HCT116 (cell line): Measurements from ENCODE around the gene NPEPL1. TPM values are rescaled to one million over a fixed set of nuclear protein-coding genes. Genes with fewer than 3 reads are reported as not detected.

Source experiments
- ATAC-seq: fragments of 200-7000 bp; cut with Tn5 transposase; 2 replicates; pipeline ENCODE4 v1.9.1; 2020; ENCODE audit warnings: mild to moderate bottlenecking, moderate library complexity
- BruUV-seq: library from RNA; stranded (reverse); fragments of 400-500 nt; replicated peaks from 2 replicates; lab custom pipeline; 2021; lab: Mats Ljungman, UMichigan
- CTCF ChIA-PET: fragments of 300-600 bp; sonication (Branson Sonifier 250); formaldehyde crosslinking; loops from one replicate; lab custom pipeline; 2021; ENCODE audit warnings: antibody characterized with exemption; lab: Charles Lee
- POLR2A ChIA-PET: fragments of 300-600, 350-600 bp; sonication (Branson Sonifier 250); formaldehyde crosslinking; loops from one replicate; lab custom pipeline; 2021; ENCODE audit warnings: antibody characterized with exemption; lab: Charles Lee
- RAD21 ChIA-PET, 2 experiments: fragments of 300-600 bp; sonication (Branson Sonifier 250); formaldehyde crosslinking; loops; one replicate each; lab custom pipeline; 2023; ENCODE audit warnings: low total read pairs in 2 of 2; ENCODE audit not compliant: uncharacterized antibody in 2 of 2, unreplicated experiment in 2 of 2, low non-redundant PET in 1 of 2; lab: Charles Lee
- DNase-seq: peaks from one replicate; pipeline ENCODE4 v3.0.0-alpha.2; 2010; ENCODE audit warnings: low read depth, low spot score
- H2AFZ ChIP-seq: fragments of 200-600 bp; shearing (Covaris generic), sonication (generic); 2 replicates; pipeline ENCODE4 v1.6.1; 2017; ENCODE audit warnings: low read depth, mixed run types, mixed read lengths, antibody characterized with exemption, low read length; ENCODE audit not compliant: poor library complexity, severe bottlenecking
- H3K27ac ChIP-seq: 2 replicates; pipeline ENCODE4 v1.5.1; 2012; ENCODE audit warnings: low read depth, low read length
- H3K27me3 ChIP-seq: fragments of 200-600 bp; sonication (generic); 2 replicates; pipeline ENCODE4 v1.6.1; 2016; ENCODE audit warnings: mixed run types, low read length, mixed read lengths; ENCODE audit not compliant: insufficient read depth
- H3K36me3 ChIP-seq, 2 experiments: fragments of 200-500 bp in 1 of 2; fragments of 200-600 bp in 1 of 2; sonication (Bioruptor generic) in 1 of 2; sonication (generic) in 1 of 2; 2 replicates each; pipeline versions ENCODE4 v1.5.1 to v1.6.1; 2014 to 2016; ENCODE audit warnings: low read length in 2 of 2, inconsistent platforms in 1 of 2, mixed read lengths in 1 of 2, mixed run types in 1 of 2; ENCODE audit not compliant: insufficient read depth in 2 of 2, control insufficient read depth in 1 of 2
- H3K4me1 ChIP-seq, 2 experiments: fragments of 200-600 bp in 1 of 2; sonication (generic) in 1 of 2; 2 replicates each; pipeline versions ENCODE4 v1.5.1 to v1.6.1; 2012 to 2017; ENCODE audit warnings: low read length in 2 of 2, inconsistent platforms in 1 of 2, mild to moderate bottlenecking in 1 of 2, mixed read lengths in 1 of 2, mixed run types in 1 of 2, moderate library complexity in 1 of 2; ENCODE audit not compliant: insufficient read depth in 2 of 2, control insufficient read depth in 1 of 2
- H3K4me2 ChIP-seq: fragments of 200-600 bp; sonication (generic); 2 replicates; pipeline ENCODE4 v1.6.1; 2017; ENCODE audit warnings: mixed run types, low read length, mixed read lengths
- H3K4me3 ChIP-seq, 2 experiments: fragments of 200-600 bp in 1 of 2; sonication (generic) in 1 of 2; replicated peaks in 1 of 2; 2 replicates each; pipeline ENCODE4 v1.5.1; 2011 to 2016; ENCODE audit warnings: low read length in 2 of 2, control low read depth in 1 of 2, low read depth in 1 of 2, mild to moderate bottlenecking in 1 of 2, mixed read lengths in 1 of 2, mixed run types in 1 of 2
- H3K79me2 ChIP-seq: fragments of 200-600 bp; sonication (generic); 2 replicates; pipeline ENCODE4 v1.6.1; 2017; ENCODE audit warnings: mild to moderate bottlenecking, mixed run types, low read length, moderate library complexity, mixed read lengths; ENCODE audit not compliant: insufficient read depth
- H3K9ac ChIP-seq: fragments of 200-600 bp; sonication (generic); 2 replicates; pipeline ENCODE4 v1.6.1; 2016; ENCODE audit warnings: low read length, mixed read lengths
- H3K9me2 ChIP-seq: fragments of 200-600 bp; sonication (generic), shearing (Covaris generic); 2 replicates; pipeline ENCODE4 v1.6.1; 2017; ENCODE audit warnings: mixed run types, mild to moderate bottlenecking, moderate library complexity; ENCODE audit not compliant: insufficient read depth
- H3K9me3 ChIP-seq, 2 experiments: fragments of 200-500 bp in 1 of 2; fragments of 200-600 bp in 1 of 2; sonication (Bioruptor generic) in 1 of 2; sonication (generic) in 1 of 2; 2 replicates each; pipeline ENCODE4 v1.6.1; 2014 to 2017; ENCODE audit warnings: low read length in 2 of 2, mixed read lengths in 2 of 2, inconsistent platforms in 1 of 2, low read depth in 1 of 2, mild to moderate bottlenecking in 1 of 2, mixed run types in 1 of 2, moderate library complexity in 1 of 2; ENCODE audit not compliant: control insufficient read depth in 1 of 2, insufficient read depth in 1 of 2
- H4K20me1 ChIP-seq: fragments of 200-600 bp; sonication (generic), shearing (Covaris generic); 2 replicates; pipeline ENCODE4 v1.6.1; 2017; ENCODE audit warnings: mixed run types, mild to moderate bottlenecking, moderate library complexity; ENCODE audit not compliant: insufficient read depth
- CBX3 ChIP-seq: IDR thresholded peaks from 2 replicates; pipeline ENCODE4 v1.6.1; 2012; ENCODE audit warnings: low read depth
- CEBPB ChIP-seq: IDR thresholded peaks from 2 replicates; pipeline ENCODE4 v1.6.1; 2012; ENCODE audit warnings: low read depth
- EGR1 ChIP-seq: IDR thresholded peaks from 2 replicates; pipeline ENCODE4 v1.6.1; 2012; ENCODE audit warnings: low read depth
- EZH2 ChIP-seq: fragments of 200-600 bp; sonication (generic); IDR thresholded peaks from 2 replicates; pipeline ENCODE4 v1.6.1; 2017; ENCODE audit warnings: antibody characterized with exemption, mixed run types
- EZH2phosphoT487 ChIP-seq: fragments of 200-600 bp; IDR thresholded peaks from 2 replicates; pipeline ENCODE4 v1.6.1; 2018; ENCODE audit warnings: antibody characterized with exemption, borderline replicate concordance
- FOSL1 ChIP-seq: IDR thresholded peaks from 2 replicates; pipeline ENCODE4 v1.6.1; 2012; ENCODE audit warnings: low read depth
- POLR2A ChIP-seq: IDR thresholded peaks from 2 replicates; pipeline ENCODE4 v1.7.0; 2011; ENCODE audit warnings: borderline replicate concordance; ENCODE audit not compliant: insufficient read depth, insufficient read length; ENCODE audit errors: extremely low read depth
- POLR2AphosphoS5 ChIP-seq: IDR thresholded peaks from 2 replicates; pipeline ENCODE4 v1.6.1; 2011; ENCODE audit warnings: mild to moderate bottlenecking, low read depth, low read length, moderate library complexity
- RAD21 ChIP-seq: IDR thresholded peaks from 2 replicates; pipeline ENCODE4 v1.6.1; 2012; ENCODE audit warnings: low read depth, mild to moderate bottlenecking
- SIN3A ChIP-seq: IDR thresholded peaks from 2 replicates; pipeline ENCODE4 v1.6.1; 2012; ENCODE audit warnings: low read depth
- SP1 ChIP-seq: IDR thresholded peaks from 2 replicates; pipeline ENCODE4 v1.6.1; 2012; ENCODE audit warnings: low read depth
- TCF7L2 ChIP-seq: IDR thresholded peaks from 2 replicates; pipeline ENCODE4 v1.7.0; 2011; ENCODE audit warnings: borderline replicate concordance, inconsistent platforms; ENCODE audit not compliant: insufficient read depth, insufficient read length; ENCODE audit errors: extremely low read depth
- YY1 ChIP-seq: IDR thresholded peaks from 2 replicates; pipeline ENCODE4 v1.6.1; 2011; ENCODE audit warnings: low read length, low read depth, moderate library complexity, mild to moderate bottlenecking; ENCODE audit not compliant: insufficient replicate concordance; ENCODE audit errors: extremely low read depth
- ZFX ChIP-seq: fragments of 450-650 bp; IDR thresholded peaks from 2 replicates; pipeline ENCODE4 v1.6.1; 2017
- intact Hi-C: fragments of 100-400 bp; cut with micrococcal nuclease; formaldehyde crosslinking; loops from 2 replicates; pipeline ENCODE4 v1.10.0; 2022
- total RNA-seq: library from RNA; stranded (reverse); gene quantifications from one replicate; pipeline ENCODE4 v1.2.1, GENCODE V29; 2021; ENCODE audit not compliant: unreplicated experiment
- TF ChIP-seq, protein P1 (sequence below): IDR thresholded peaks from 2 replicates; pipeline ENCODE4 v1.6.1; 2012
- TF ChIP-seq, protein P2 (sequence below), 3 experiments: fragments of 200-600 bp in 1 of 3; sonication (generic) in 1 of 3; IDR thresholded peaks in 2 of 3; conservative IDR thresholded peaks in 1 of 3; 2 replicates each; pipeline ENCODE4 v1.5.1; 2012 to 2017; ENCODE audit warnings: low read depth in 2 of 3, low read length in 2 of 3, antibody characterized with exemption in 1 of 3, borderline replicate concordance in 1 of 3, control low read depth in 1 of 3, mild to moderate bottlenecking in 1 of 3, mixed read lengths in 1 of 3, mixed run types in 1 of 3, moderate library complexity in 1 of 3; ENCODE audit not compliant: insufficient read depth in 1 of 3
- TF ChIP-seq, protein P3 (sequence below): IDR thresholded peaks from 2 replicates; pipeline ENCODE4 v1.6.1; 2012

NPEPL1 gene
- total RNA-seq, 1 experiment from 2014 or later, result 16.6 TPM

DNA sequence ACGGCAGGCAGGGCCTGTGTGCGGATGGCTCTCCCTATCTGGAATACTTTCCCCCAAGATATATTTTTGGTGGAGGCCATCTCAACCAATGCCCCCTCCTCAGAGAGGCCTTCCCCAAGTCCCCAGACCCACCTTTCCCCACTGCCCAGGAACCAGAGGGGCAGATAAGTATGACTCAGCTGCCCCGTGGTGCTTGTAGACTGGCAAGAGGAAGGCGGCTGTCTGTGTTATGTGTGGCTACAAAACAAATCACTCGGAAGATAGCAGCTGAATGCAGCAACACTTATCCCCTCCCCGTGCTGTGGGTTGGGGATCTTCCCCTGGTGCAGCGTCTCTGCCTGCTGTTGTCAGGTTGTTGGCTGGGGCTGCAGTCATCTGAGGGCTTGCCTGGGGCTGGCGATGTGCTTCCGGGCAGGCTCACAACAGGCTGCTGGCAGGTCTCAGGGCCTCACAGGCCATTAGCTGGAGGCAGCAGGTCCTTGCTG lies 7.1 kb downstream of the NPEPL1 start:
- H3K9me2 ChIP-seq, result no peaks in the 10 kb centered on the region
- no peak overlapping the region for H3K4me3 ChIP-seq
- no peak overlapping the region for H3K4me2 ChIP-seq
- no peak overlapping the region for H3K9ac ChIP-seq
- no peak for ATAC-seq
- ChIA-PET CTCF (no interaction called here), RAD21 (no interaction called here), POLR2A (no interaction called here)
- H3K9me3 ChIP-seq, result no peaks in the 10 kb centered on the region
- no peak for TF ChIP-seq ZFX
- TF ChIP-seq EZH2phosphoT487, result no peak
- no peak for TF ChIP-seq RAD21
- no peak for TF ChIP-seq CEBPB
- TF ChIP-seq CBX3, result no peak
- TF ChIP-seq SP1, result no peak
- TF ChIP-seq, protein P1, sequence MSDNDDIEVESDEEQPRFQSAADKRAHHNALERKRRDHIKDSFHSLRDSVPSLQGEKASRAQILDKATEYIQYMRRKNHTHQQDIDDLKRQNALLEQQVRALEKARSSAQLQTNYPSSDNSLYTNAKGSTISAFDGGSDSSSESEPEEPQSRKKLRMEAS, result no peak
- no peak for TF ChIP-seq EZH2
- no peak for TF ChIP-seq POLR2A
- no peak for TF ChIP-seq YY1
- no peak for TF ChIP-seq SIN3A
- no peak for TF ChIP-seq EGR1
- TF ChIP-seq, protein P2, sequence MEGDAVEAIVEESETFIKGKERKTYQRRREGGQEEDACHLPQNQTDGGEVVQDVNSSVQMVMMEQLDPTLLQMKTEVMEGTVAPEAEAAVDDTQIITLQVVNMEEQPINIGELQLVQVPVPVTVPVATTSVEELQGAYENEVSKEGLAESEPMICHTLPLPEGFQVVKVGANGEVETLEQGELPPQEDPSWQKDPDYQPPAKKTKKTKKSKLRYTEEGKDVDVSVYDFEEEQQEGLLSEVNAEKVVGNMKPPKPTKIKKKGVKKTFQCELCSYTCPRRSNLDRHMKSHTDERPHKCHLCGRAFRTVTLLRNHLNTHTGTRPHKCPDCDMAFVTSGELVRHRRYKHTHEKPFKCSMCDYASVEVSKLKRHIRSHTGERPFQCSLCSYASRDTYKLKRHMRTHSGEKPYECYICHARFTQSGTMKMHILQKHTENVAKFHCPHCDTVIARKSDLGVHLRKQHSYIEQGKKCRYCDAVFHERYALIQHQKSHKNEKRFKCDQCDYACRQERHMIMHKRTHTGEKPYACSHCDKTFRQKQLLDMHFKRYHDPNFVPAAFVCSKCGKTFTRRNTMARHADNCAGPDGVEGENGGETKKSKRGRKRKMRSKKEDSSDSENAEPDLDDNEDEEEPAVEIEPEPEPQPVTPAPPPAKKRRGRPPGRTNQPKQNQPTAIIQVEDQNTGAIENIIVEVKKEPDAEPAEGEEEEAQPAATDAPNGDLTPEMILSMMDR (IDR thresholded peaks at IDR 0.05 in 2 of 3, conservative IDR thresholded peaks at IDR 0.05 in 1 of 3; ENCODE audit: borderline replicate concordance in 1 of 3, insufficient read depth in 1 of 3, low read depth in 2 of 3, low read length in 2 of 3), result no peak
- TF ChIP-seq TCF7L2, result no peak
- TF ChIP-seq POLR2AphosphoS5, result no peak
- TF ChIP-seq FOSL1, result no peak
- TF ChIP-seq, protein P3, sequence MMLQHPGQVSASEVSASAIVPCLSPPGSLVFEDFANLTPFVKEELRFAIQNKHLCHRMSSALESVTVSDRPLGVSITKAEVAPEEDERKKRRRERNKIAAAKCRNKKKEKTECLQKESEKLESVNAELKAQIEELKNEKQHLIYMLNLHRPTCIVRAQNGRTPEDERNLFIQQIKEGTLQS, result no peak
- no peak overlapping the region for H2AFZ ChIP-seq
- H3K79me2 ChIP-seq, result no peaks in the 10 kb centered on the region
- BruUV-seq, result no TSS peak
- peaks cover 0 to 2% of the 10 kb centered on the region in 2 experiments; a peak in 1 of 4 replicates for H3K36me3 ChIP-seq
- intact Hi-C loops, result no loop called here
- no peak overlapping the region for H3K27ac ChIP-seq
- no peaks in the 10 kb centered on the region for H4K20me1 ChIP-seq
- no peak for DNase-seq
- H3K27me3 ChIP-seq, result no peaks in the 10 kb centered on the region
- no peaks in the 10 kb centered on the region for H3K4me1 ChIP-seq
